Left forelimb (tissue), 1 donor: ENCODE results near the gene CCDC77.

ENCODE experiments used
- DNase-seq: peaks from one replicate; pipeline ENCODE4 v3.0.0-alpha.2; 2018; ENCODE audit warnings: low spot score

CCDC77 gene

DNA sequence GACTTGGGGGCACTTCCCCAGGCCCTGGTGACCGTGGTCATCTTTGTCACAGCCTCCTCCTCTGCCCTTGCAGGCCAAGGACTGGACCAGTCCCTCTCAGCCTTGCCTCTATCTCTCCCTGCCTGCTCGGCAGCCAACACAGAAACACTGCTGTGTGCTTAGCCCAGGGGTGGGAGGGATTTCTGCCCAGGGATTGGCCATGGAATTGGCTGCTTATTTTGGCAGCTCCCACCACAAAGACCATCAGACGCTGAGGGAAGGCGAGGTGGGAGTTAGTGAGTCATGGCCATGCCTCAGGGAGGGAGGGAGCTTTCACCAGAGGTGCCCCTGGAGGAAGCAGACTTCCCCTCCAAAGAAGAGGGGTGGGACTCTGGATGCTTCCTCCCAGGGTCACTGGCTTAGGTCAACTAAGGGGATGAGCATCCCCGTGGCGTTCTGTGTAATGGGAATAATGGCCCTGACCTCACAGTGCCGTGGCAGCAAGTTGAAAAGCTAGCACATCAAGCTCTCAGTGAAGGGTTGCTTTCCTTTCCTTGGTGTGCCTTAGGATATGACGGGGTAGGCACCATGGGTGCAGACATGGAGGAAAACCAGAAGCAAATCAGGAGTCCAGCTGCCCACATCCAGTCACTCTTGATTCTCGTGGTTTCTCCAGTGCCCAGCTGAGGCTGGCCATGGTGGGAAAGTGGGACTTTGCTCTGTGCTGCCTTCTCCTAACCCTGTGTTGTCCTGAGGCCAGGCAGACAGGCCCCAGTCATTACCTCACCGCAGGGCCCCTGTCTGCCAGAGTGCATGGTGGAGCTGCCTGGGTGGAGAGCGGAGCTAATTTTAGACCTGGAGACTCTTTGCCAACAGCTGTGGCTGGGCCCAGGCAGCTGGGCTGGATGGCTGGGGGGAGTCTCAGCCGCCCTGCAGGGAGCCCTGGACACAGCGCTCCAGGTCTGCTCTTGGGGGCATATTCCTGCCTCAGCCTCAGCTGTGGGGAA, 79.7 kb downstream of the CCDC77 start:
- peak; percentile 72 for DNase-seq

- peak; percentile 57 for DNase-seq
These were observed 80.6 kb downstream of the CCDC77 start for GRCh38 chr12:482061-482460.

DNA sequence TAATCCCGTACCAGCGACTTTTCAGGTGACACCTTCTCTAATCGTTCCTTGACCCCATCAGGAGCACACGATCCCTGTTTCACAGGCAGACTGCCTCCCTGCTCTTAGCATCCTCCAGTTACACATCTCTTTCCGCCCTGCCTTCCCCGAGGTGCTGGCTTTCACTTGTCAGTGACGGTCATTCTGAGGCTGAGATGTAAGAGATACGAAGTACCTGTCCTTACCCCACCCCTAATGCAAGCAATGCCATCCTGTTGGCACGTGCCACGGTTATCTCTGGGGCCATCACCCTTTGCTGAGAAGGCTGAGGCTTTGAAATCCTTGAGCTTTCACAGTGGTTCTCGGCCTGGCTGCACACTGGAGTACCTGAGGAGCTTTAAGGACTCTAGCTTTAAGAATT, 82.7 kb downstream of the CCDC77 start:
- peak; percentile 4 for DNase-seq

DNA sequence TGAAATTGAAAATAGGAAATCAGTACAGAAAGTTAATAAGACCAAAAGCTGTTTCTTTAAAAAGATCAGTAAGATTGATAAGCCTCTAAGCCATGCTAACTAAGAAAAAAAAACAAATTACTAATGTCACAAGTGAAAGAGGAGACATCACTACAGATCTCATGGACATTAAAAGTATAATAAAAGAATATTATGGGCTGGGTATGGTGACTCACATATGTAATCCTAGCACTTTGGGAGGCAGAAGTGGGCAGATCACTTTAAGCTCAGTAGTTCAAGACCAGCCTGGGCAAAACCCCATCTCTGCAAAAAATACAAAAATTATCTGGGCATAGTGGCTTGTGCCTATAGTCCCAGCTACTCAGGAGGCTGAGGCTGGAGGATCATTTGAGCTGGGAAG, 88.8 kb downstream of the CCDC77 start:
- no peak for DNase-seq
